GM12891 (cell line): ENCODE results near the gene SLC7A10.

Experiments used
- POLR2A ChIP-seq: IDR thresholded peaks from 2 replicates; pipeline ENCODE4 v1.6.1; 2011; ENCODE audit warnings: low read depth, low read length, control low read depth
- POLR2AphosphoS5 ChIP-seq: IDR thresholded peaks from 2 replicates; pipeline ENCODE4 v1.6.1; 2011; ENCODE audit warnings: low read depth, low read length, control low read depth
- SPI1 ChIP-seq: IDR thresholded peaks from 2 replicates; pipeline ENCODE4 v1.6.1; 2011; ENCODE audit warnings: low read depth, low read length, control low read depth
- TAF1 ChIP-seq: IDR thresholded peaks from 2 replicates; pipeline ENCODE4 v1.6.1; 2011; ENCODE audit warnings: low read depth, low read length, control low read depth

DNA sequence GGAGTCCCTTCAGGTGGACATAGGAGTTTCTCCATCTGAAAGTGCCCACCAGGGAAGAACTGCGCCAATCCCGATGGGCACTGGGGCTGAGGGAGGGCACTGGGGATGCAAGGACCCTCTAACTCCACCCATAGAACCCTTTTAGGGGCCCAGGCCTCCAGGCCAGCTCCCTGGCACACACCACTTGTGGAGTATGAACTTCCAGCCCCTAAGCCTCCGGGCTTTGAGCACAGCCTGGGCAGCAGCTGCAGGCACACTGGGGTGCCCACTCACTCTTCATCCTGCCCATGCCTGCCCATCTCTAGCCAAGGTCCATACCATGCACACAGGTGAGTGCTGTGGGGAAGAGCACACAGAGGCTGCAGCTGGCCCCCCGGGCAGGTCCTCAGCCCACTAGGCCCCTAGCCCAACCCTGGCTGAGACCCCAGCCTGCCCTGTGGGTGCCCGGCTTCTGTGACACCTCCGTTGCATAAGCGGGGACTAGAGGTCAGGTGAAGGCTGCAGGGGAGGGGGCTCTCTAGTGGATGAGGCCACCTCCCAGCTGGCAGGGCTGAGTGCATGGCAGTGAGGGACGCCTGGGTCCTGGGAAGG, 14.6 kb upstream of the SLC7A10 start:
- TF ChIP-seq SPI1 (no peak), POLR2AphosphoS5 (no peak), POLR2A (no peak), TAF1 (no peak)
